K562 (cell line): ENCODE measurements around the gene ATG4D. TPM values are rescaled to one million over a fixed set of nuclear protein-coding genes. Genes with fewer than 3 reads are reported as not detected.

Experiments
- CBX5 ChIP-seq: IDR thresholded peaks from 2 replicates; pipeline ENCODE4 v1.6.1; 2014; ENCODE audit warnings: low read depth, borderline replicate concordance
- CC2D1A ChIP-seq: fragments of 450-650 bp; IDR thresholded peaks from 2 replicates; pipeline ENCODE4 v1.6.1; 2017; ENCODE audit warnings: mild to moderate bottlenecking
- CREM ChIP-seq: IDR thresholded peaks from 2 replicates; pipeline ENCODE4 v1.6.1; 2014; ENCODE audit warnings: antibody characterized with exemption, low read depth
- GTF2E2 ChIP-seq: fragments of 200-800 bp; sonication (Bioruptor generic); IDR thresholded peaks from 2 replicates; pipeline ENCODE4 v1.6.1; 2016; ENCODE audit warnings: missing genetic modification characterization, missing compliant biosample characterization
- HCFC1 ChIP-seq: IDR thresholded peaks from 2 replicates; pipeline ENCODE4 v1.6.1; 2012; ENCODE audit warnings: low read depth, low read length, improper control_type of control experiment
- MXI1 ChIP-seq: IDR thresholded peaks from 2 replicates; pipeline ENCODE4 v1.6.1; 2011; ENCODE audit warnings: low read depth, mild to moderate bottlenecking, improper control_type of control experiment, low read length
- MYNN ChIP-seq, 2 experiments: sonication (generic); formaldehyde crosslinking in 1 of 2; IDR thresholded peaks; 2 replicates each; pipeline versions ENCODE4 v1.5.0 to v1.6.1; 2016 to 2020; ENCODE audit warnings: antibody characterized with exemption in 1 of 2, missing genetic modification reagents in 1 of 2
- NFE2 ChIP-seq: IDR thresholded peaks from 2 replicates; pipeline ENCODE4 v1.6.1; 2014; ENCODE audit warnings: antibody characterized with exemption, low read depth
- NR4A1 ChIP-seq, 2 experiments: fragments of 250-450 bp in 1 of 2; fragments of 450-650 bp in 1 of 2; sonication (Bioruptor Pico) in 1 of 2; IDR thresholded peaks; 2 replicates each; pipeline versions ENCODE4 v1.4.0 to v1.6.1; 2016 to 2020; ENCODE audit warnings: mild to moderate bottlenecking in 2 of 2, missing compliant biosample characterization in 1 of 2, missing genetic modification characterization in 1 of 2, moderate library complexity in 1 of 2
- PHF20 ChIP-seq: fragments of 450-650 bp; IDR thresholded peaks from 2 replicates; pipeline ENCODE4 v1.6.1; 2018; ENCODE audit not compliant: partially characterized antibody
- PHF21A ChIP-seq: fragments of 450-650 bp; IDR thresholded peaks from 2 replicates; pipeline ENCODE4 v1.6.1; 2017; ENCODE audit warnings: low read depth, borderline replicate concordance
- POLR3G ChIP-seq: IDR thresholded peaks from 2 replicates; pipeline ENCODE4 v1.6.1; 2011; ENCODE audit not compliant: insufficient read length, insufficient replicate concordance; ENCODE audit errors: extremely low read depth
- SIN3B ChIP-seq: fragments of 450-650 bp; IDR thresholded peaks from 2 replicates; pipeline ENCODE4 v1.6.1; 2017; ENCODE audit warnings: low read depth, mild to moderate bottlenecking, moderate library complexity
- SLC30A9 ChIP-seq: fragments of 250-450 bp; sonication (Bioruptor Pico); IDR thresholded peaks from 2 replicates; pipeline ENCODE4 v1.8.0; 2022; ENCODE audit warnings: mild to moderate bottlenecking, moderate library complexity
- SMC3 ChIP-seq: conservative IDR thresholded peaks from 2 replicates; pipeline ENCODE4 v1.6.1; 2011; ENCODE audit warnings: low read depth, low read length, improper control_type of control experiment; ENCODE audit not compliant: insufficient read depth
- THAP12 ChIP-seq: fragments of 250-450 bp; sonication (Bioruptor Pico); IDR thresholded peaks from 2 replicates; pipeline ENCODE4 v1.9.0; 2021; ENCODE audit warnings: mild to moderate bottlenecking, inconsistent platforms
- ZBTB11 ChIP-seq, 3 experiments: fragments of 200-800 bp in 1 of 3; fragments of 250-450 bp in 1 of 3; fragments of 450-650 bp in 1 of 3; sonication (Bioruptor Pico) in 1 of 3; sonication (Bioruptor generic) in 1 of 3; formaldehyde crosslinking in 1 of 3; IDR thresholded peaks; 2 replicates each; pipeline versions ENCODE4 v1.6.1 to v1.8.0; 2016 to 2022; ENCODE audit warnings: mild to moderate bottlenecking in 2 of 3, missing genetic modification characterization in 2 of 3, missing compliant biosample characterization in 1 of 3, moderate library complexity in 1 of 3
- ZNF140 ChIP-seq: fragments of 250-450 bp; sonication (Bioruptor Pico); IDR thresholded peaks from 2 replicates; pipeline ENCODE4 v1.8.0; 2021; ENCODE audit warnings: moderate library complexity, mild to moderate bottlenecking, inconsistent platforms
- ZNF165 ChIP-seq: fragments of 250-450 bp; sonication (Bioruptor Pico); IDR thresholded peaks from 2 replicates; pipeline ENCODE4 v1.4.0; 2020; ENCODE audit warnings: borderline replicate concordance
- ZNF212 ChIP-seq: fragments of 450-650 bp; formaldehyde crosslinking; IDR thresholded peaks from 2 replicates; pipeline ENCODE4 v1.4.0; 2020; ENCODE audit warnings: mild to moderate bottlenecking
- ZNF282 ChIP-seq: sonication (generic); formaldehyde crosslinking; IDR thresholded peaks from 2 replicates; pipeline ENCODE4 v1.8.1; 2023; ENCODE audit warnings: missing genetic modification reagents
- ZNF354B ChIP-seq: fragments of 250-450 bp; sonication (Bioruptor Pico); IDR thresholded peaks from 2 replicates; pipeline ENCODE4 v1.4.0; 2020
- ZNF644 ChIP-seq: fragments of 200-800 bp; sonication (Bioruptor generic); IDR thresholded peaks from 2 replicates; pipeline ENCODE4 v1.6.1; 2016; ENCODE audit warnings: low read depth, missing genetic modification characterization, missing compliant biosample characterization
- ZNF780A ChIP-seq: fragments of 250-450 bp; sonication (Bioruptor Pico); IDR thresholded peaks from 2 replicates; pipeline ENCODE4 v1.5.0; 2021; ENCODE audit warnings: mild to moderate bottlenecking
- polyA plus RNA-seq, 8 experiments: library from polyadenylated mRNA; depleted of rRNA in 4 of 8; stranded (reverse) in 5 of 8; unstranded in 3 of 8; fragments of >200 nt; fragmentation: Nextera tagmentation in 2 of 8; fragmentation: Illumina TruSeq in 1 of 8; extraction: Ambion mirVana in 2 of 8; extraction: Trizol in 1 of 8; gene quantifications; 2 replicates each; pipeline versions ENCODE4 v1.2.1 to v1.2.3, GENCODE V29; 2011 to 2014; ENCODE audit warnings: inconsistent platforms in 1 of 8, missing spikeins in 1 of 8
- total RNA-seq, 7 experiments: library from RNA; depleted of rRNA in 6 of 7; stranded (reverse); fragments of >200 nt in 6 of 7; fragmentation: Illumina TruSeq in 2 of 7; extraction: Trizol in 2 of 7; gene quantifications; 2 replicates each; pipeline versions ENCODE4 v1.2.1 to v1.2.3, GENCODE V29; 2011 to 2021; ENCODE audit warnings: low replicate concordance in 1 of 7

Gene ATG4D
- total and polyA plus RNA-seq, 9 of the 15 experiments (the other 6 are each of a cell fraction or from before 2014, with no cell fraction given) = 0.51 to 66.1 (median 22.9) TPM

- TF ChIP-seq SMC3 (no peak), CBX5 (no peak), PHF20 (peak; percentile 33), ZNF354B (no peak), ZBTB11 (CRISPR knock-in tag; IDR thresholded peaks at IDR 0.05) (peak in 1 of 3 experiments; percentile 16; a peak in 1 of 6 replicates), MXI1 (no peak), SIN3B (no peak; the same call in 1 of the 2 replicates), THAP12 (CRISPR knock-in tag) (peak; percentile 47; the same call in 1 of the 2 replicates), ZNF165 (CRISPR knock-in tag) (no peak), NFE2 (no peak), HCFC1 (no peak), GTF2E2 (tag) (peak; percentile 87), ZNF780A (CRISPR knock-in tag) (no peak), CREM (peak; percentile 24; the same call in 1 of the 2 replicates), ZNF140 (CRISPR knock-in tag) (no peak), NR4A1 (CRISPR knock-in tag; IDR thresholded peaks at IDR 0.05) (peak; percentile 6; the same call in 1 of the 2 replicates), NR4A1 (tag; IDR thresholded peaks at IDR 0.05) (peak; percentile 76; the same call in 1 of the 2 replicates), ZNF282 (CRISPR knock-in tag) (no peak; the same call in 1 of the 2 replicates), SLC30A9 (CRISPR knock-in tag) (no peak), ZNF212 (CRISPR knock-in tag) (no peak), POLR3G (no peak), PHF21A (no peak), MYNN (IDR thresholded peaks at IDR 0.05) (no peak), MYNN (CRISPR knock-in tag; IDR thresholded peaks at IDR 0.05) (no peak), CC2D1A (no peak), ZNF644 (no peak)
Measured at GRCh38 chr19:10503002-10503789, 40.5 kb upstream of the ATG4D start, which contains the start of gene KEAP1 (continued).
